Breast epithelium (tissue), 3 donors: ENCODE results near the gene INSIG1.

Source experiments
- CTCF ChIP-seq, 3 donors: fragments of 450-650 bp; IDR thresholded peaks; one replicate each; pipeline ENCODE4 v1.5.1; 2016 to 2017; ENCODE audit warnings: antibody characterized with exemption in 3 of 3, mild to moderate bottlenecking in 3 of 3, moderate library complexity in 3 of 3
- POLR2A ChIP-seq: fragments of 450-650 bp; IDR thresholded peaks from one replicate; pipeline ENCODE4 v1.6.1; 2016; ENCODE audit warnings: antibody characterized with exemption, mild to moderate bottlenecking, moderate library complexity
- POLR2AphosphoS5 ChIP-seq, 3 donors: sonication (generic); formaldehyde crosslinking; IDR thresholded peaks; one replicate each; pipeline ENCODE4 v1.6.1; 2017; ENCODE audit warnings: antibody characterized with exemption in 3 of 3

GRCh38 chr7:155353256-155353897 is 55.7 kb downstream of the INSIG1 start:
- TF ChIP-seq CTCF (IDR thresholded peaks at IDR 0.05) (no peak), POLR2AphosphoS5 (IDR thresholded peaks at IDR 0.05) (no peak), POLR2A (no peak)
